ENCODE data around the gene UBE2A. TPM values are rescaled to one million over a fixed set of nuclear protein-coding genes. Genes with fewer than 3 reads are reported as not detected.
A peak's percentile ranks its signal among the peaks of the same experiment; 100 is the strongest.

The UBE2A gene
- total RNA-seq, 2 donors from 2014 or later = 57.6 to 81.0 TPM

DNA sequence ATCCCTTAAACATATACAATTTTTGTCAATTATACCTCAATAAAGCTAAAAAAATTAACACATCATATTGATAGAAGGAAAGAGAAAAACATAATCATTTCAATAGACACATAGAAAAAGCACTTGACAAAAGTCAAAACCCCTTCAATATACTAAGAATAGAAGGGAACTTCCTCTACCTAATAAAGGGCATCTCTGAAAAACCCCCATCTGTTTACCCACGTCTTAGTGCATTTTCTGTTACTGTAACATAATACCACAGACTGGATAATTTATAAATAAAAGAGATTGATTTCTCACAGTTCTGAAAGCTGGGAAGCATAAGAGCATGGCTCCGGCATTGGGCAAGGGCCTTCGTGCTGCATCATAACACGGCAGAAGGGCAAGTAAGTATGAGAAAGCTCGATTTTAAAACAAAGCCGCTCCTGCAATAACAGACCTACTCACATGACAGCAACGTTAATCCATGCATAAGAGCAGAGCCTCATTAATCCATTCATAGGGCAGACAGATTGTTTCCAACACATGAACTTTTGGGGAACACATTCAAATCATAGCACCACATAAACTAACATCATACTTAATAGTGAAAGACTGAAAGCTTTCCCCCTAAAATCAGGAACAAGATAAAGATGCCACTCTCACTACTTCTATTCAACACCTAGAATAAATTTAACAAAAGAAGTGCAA lies 24.9 kb upstream of the UBE2A start:
- no peaks in the 10 kb centered on the region for H3K4me1 ChIP-seq
- no peaks in the 10 kb centered on the region for H3K36me3 ChIP-seq
- H3K27me3 ChIP-seq = no peaks in the 10 kb centered on the region
- no peak overlapping the region for H3K9ac ChIP-seq (ENCODE audit: low read depth in 2 of 2, low read length in 2 of 2)
- H3K27ac ChIP-seq = no peak overlapping the region
- no peak overlapping the region for H3K4me3 ChIP-seq
- H3K9me3 ChIP-seq = no peaks in the 10 kb centered on the region
- no peak for DNase-seq
- TF ChIP-seq, protein P1, sequence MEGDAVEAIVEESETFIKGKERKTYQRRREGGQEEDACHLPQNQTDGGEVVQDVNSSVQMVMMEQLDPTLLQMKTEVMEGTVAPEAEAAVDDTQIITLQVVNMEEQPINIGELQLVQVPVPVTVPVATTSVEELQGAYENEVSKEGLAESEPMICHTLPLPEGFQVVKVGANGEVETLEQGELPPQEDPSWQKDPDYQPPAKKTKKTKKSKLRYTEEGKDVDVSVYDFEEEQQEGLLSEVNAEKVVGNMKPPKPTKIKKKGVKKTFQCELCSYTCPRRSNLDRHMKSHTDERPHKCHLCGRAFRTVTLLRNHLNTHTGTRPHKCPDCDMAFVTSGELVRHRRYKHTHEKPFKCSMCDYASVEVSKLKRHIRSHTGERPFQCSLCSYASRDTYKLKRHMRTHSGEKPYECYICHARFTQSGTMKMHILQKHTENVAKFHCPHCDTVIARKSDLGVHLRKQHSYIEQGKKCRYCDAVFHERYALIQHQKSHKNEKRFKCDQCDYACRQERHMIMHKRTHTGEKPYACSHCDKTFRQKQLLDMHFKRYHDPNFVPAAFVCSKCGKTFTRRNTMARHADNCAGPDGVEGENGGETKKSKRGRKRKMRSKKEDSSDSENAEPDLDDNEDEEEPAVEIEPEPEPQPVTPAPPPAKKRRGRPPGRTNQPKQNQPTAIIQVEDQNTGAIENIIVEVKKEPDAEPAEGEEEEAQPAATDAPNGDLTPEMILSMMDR (IDR thresholded peaks at IDR 0.05) = no peak
- intact Hi-C loops (cut with DNase I) = no loop called here

DNA sequence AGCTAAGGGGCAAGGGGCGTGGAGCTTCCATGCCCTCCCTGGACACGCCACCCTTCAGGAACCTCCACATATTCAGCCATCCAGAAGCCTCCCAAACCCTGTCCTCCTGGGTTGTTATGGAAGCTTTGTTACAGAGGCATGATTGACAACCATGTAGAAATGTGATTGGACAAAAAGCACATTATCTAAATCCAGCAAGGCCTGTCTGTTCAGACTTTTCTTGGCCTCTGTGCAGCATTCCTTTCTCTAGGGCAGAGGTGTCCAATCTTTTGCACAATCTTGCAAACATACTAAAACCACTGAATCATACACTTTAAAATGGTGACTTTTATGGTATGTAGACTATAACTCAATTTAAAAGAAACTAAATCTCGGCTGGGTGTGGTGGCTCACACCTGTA lies 21.9 kb upstream of the UBE2A start:
- intact Hi-C loops (cut with DNase I) = no loop called here
- H3K27me3 ChIP-seq = no peaks in the 10 kb centered on the region
- no peak for DNase-seq
- no peaks in the 10 kb centered on the region for H3K9me3 ChIP-seq
- H3K4me3 ChIP-seq = no peak overlapping the region
- no peak overlapping the region for H3K9ac ChIP-seq (ENCODE audit: low read depth in 2 of 2, low read length in 2 of 2)
- H3K36me3 ChIP-seq = no peaks in the 10 kb centered on the region
- TF ChIP-seq, protein P1 (IDR thresholded peaks at IDR 0.05) = no peak
- no peak overlapping the region for H3K27ac ChIP-seq
- H3K4me1 ChIP-seq = no peaks in the 10 kb centered on the region

DNA sequence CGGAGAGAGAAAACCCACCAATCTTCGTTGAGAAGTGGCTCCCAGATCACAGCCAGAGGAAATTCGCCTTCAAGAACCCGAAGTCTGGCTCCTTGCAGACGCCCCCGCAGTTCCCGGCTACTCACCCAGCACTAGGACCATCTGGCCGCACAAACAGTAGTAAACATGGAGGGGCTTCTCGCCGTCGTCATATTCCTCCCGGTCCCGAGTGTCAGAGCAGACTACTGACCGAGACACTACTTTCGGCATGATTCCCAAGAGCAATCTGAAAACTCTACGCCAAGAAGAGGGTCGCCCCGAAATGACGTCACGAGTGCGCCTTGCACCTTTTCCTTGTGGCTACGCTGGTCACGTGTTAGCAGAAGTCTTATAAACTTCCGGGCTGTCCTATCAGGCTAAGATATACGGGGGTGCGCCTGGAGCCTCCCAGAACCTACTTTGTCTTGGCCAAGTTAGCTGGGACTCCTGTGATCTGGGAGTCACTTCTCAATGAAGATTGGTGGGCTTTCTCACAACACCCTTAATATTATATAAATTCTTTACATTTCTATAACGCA lies 9.2 kb upstream of the UBE2A start, which contains the start of gene STEEP1:
Gene STEEP1 (minus strand): TSS at position 303 of the 557 bp plus-strand sequence. CDS start 54 bp downstream, at position 249.
- H3K27ac ChIP-seq = no peak within 1 kb of the TSS
- TF ChIP-seq, protein P1 (IDR thresholded peaks at IDR 0.05) = no peak
- intact Hi-C loops (cut with DNase I) = no loop called here
- H3K27me3 ChIP-seq = no peaks in the 10 kb centered on the region
- H3K4me1 ChIP-seq = no peaks in the 10 kb centered on the region
- peak; percentile 93 for DNase-seq
- H3K4me3 ChIP-seq = peak within 1 kb of the TSS; percentile 44
- no peaks in the 10 kb centered on the region for H3K36me3 ChIP-seq
- peak within 1 kb of the TSS; percentile 56 to 67 for H3K9ac ChIP-seq (ENCODE audit: low read depth in 2 of 2, low read length in 2 of 2)
- H3K9me3 ChIP-seq = no peaks in the 10 kb centered on the region

GRCh38 chrX:119570351-119570835 lies 4.0 kb upstream of the UBE2A start:
- TF ChIP-seq, protein P1 (IDR thresholded peaks at IDR 0.05) = no peak
- no peak overlapping the region for H3K4me3 ChIP-seq
- H3K27me3 ChIP-seq = no peaks in the 10 kb centered on the region
- H3K27ac ChIP-seq = no peak overlapping the region
- no peak overlapping the region for H3K9ac ChIP-seq (ENCODE audit: low read depth in 2 of 2, low read length in 2 of 2)
- no peaks in the 10 kb centered on the region for H3K4me1 ChIP-seq
- intact Hi-C loops (cut with DNase I) = no loop called here
- no peaks in the 10 kb centered on the region for H3K36me3 ChIP-seq
- no peaks in the 10 kb centered on the region for H3K9me3 ChIP-seq
- no peak for DNase-seq

DNA sequence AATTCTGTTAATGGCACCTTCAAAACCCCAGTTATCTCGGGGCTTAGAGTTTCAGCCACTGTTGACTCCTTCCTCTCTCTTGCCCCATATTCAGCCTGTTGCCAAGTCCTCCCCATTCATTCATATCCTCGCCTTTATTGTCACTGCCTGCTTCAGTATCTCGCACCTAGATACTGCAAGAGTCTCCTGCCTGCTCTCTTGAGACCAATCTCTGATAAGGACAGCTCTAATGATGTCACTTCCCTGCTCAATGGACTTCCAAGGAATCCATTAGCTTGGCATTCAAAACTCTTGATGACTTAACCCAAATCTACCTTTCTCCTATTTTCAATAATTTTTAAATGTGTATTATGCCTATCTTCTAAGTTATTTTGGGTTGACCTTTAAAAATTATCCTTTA lies 1.1 kb upstream of the UBE2A start:
- intact Hi-C loops (cut with DNase I) = no loop called here
- TF ChIP-seq, protein P1 (IDR thresholded peaks at IDR 0.05) = no peak
- H3K27me3 ChIP-seq = no peaks in the 10 kb centered on the region
- H3K4me3 ChIP-seq = peak overlapping the region; percentile 49
- H3K4me1 ChIP-seq = no peaks in the 10 kb centered on the region
- peak overlapping the region; percentile 81 for H3K27ac ChIP-seq
- H3K36me3 ChIP-seq = no peaks in the 10 kb centered on the region
- no peaks in the 10 kb centered on the region for H3K9me3 ChIP-seq
- no peak for DNase-seq
- H3K9ac ChIP-seq (ENCODE audit: low read depth in 2 of 2, low read length in 2 of 2) = peak overlapping the region in 1 of 2 donors; percentile 76
